Measurements from ENCODE around the gene B4GALT4. TPM values are rescaled to one million over a fixed set of nuclear protein-coding genes. Genes with fewer than 3 reads are reported as not detected.
A peak's percentile ranks its signal among the peaks of the same experiment; 100 is the strongest.
"Not testable (repeated sequence)": the region's sequence is repeated elsewhere in the genome, so short reads cannot be mapped to it uniquely, and the experiment has no call there.

Gene B4GALT4
- total RNA-seq, result 12.0 TPM
- long read RNA-seq, transcript B4GALT4-202 (8 exons, 2,459 nt), result major isoform, 5 of 15 reads
- long read RNA-seq, partial matches to known transcripts, result 1 of 15 reads
- long read RNA-seq, other reads (novel, unspliced or antisense), result 5 of 15 reads

- ATAC-seq, result peak; percentile 97
- DNase-seq (ENCODE audit: missing footprints), result peak; percentile 96
- intact Hi-C loops (cut with DNase I), result loop anchor here (1.0 kb wide), 1 partner anchor 96 kb away; no protein-coding TSS in a partner anchor
These were observed at the start of gene B4GALT4 for GRCh38 chr3:119240591-119241434. Gene B4GALT4 (minus strand): TSS chr3:119240878. CDS start chr3:119230099, 10,779 bp downstream.

GRCh38 chr3:119289404-119289770 is 48.7 kb upstream of the B4GALT4 start:
- intact Hi-C loops (cut with DNase I), result no loop called here
- no peak for DNase-seq (ENCODE audit: missing footprints)
- no peak for ATAC-seq

- DNase-seq (ENCODE audit: missing footprints), result no peak
- intact Hi-C loops (cut with DNase I), result no loop called here
- ATAC-seq, result no peak
These were observed 48.2 kb upstream of the B4GALT4 start for GRCh38 chr3:119288669-119289403.

- DNase-seq (ENCODE audit: missing footprints) (no peak), ATAC-seq (no peak)
- intact Hi-C loops (cut with DNase I), result loop anchor here (1.0 to 10.0 kb wide), 4 partner anchors 14 to 395 kb away; partner anchors contain the start of genes COX17 and POGLUT1
These were observed 39.0 kb upstream of the B4GALT4 start for GRCh38 chr3:119279584-119280243.

GRCh38 chr3:119279101-119279554 is 38.5 kb upstream of the B4GALT4 start:
- peak; percentile 83 for ATAC-seq
- DNase-seq (ENCODE audit: missing footprints), result peak; percentile 79
- intact Hi-C loops (cut with DNase I), result loop anchor here (1.0 to 10.0 kb wide), 4 partner anchors 14 to 396 kb away; partner anchors contain the start of genes COX17 and POGLUT1

- ATAC-seq (no peak), DNase-seq (ENCODE audit: missing footprints) (no peak)
- intact Hi-C loops (cut with DNase I), result loop anchor here (5.0 to 10.0 kb wide), 3 partner anchors 81 to 398 kb away; partner anchors contain the start of genes COX17 and POGLUT1
These were observed 36.0 kb upstream of the B4GALT4 start for GRCh38 chr3:119276680-119277079.

GRCh38 chr3:119270212-119270611 is 29.5 kb upstream of the B4GALT4 start:
- intact Hi-C loops (cut with DNase I), result loop anchor here (10.0 kb wide), 1 partner anchor 405 kb away; the partner anchor contains the start of gene COX17
- DNase-seq (ENCODE audit: missing footprints); ATAC-seq: not testable (repeated sequence)

GRCh38 chr3:119261055-119261454 is 20.4 kb upstream of the B4GALT4 start:
- intact Hi-C loops (cut with DNase I), result no loop called here
- ATAC-seq (no peak), DNase-seq (ENCODE audit: missing footprints) (no peak)

GRCh38 chr3:119259821-119260220 is 19.1 kb upstream of the B4GALT4 start:
- DNase-seq (ENCODE audit: missing footprints), result no peak
- no peak for ATAC-seq
- intact Hi-C loops (cut with DNase I), result no loop called here

- intact Hi-C loops (cut with DNase I), result no loop called here
- DNase-seq (ENCODE audit: missing footprints) (no peak), ATAC-seq (peak; percentile 49)
These were observed 18.2 kb upstream of the B4GALT4 start for GRCh38 chr3:119258915-119259314.

GRCh38 chr3:119257654-119258410 is 17.2 kb upstream of the B4GALT4 start:
- ATAC-seq, result peak; percentile 87
- DNase-seq (ENCODE audit: missing footprints), result no peak
- intact Hi-C loops (cut with DNase I), result no loop called here

- DNase-seq (ENCODE audit: missing footprints) (no peak), ATAC-seq (no peak)
- intact Hi-C loops (cut with DNase I), result no loop called here
These were observed 16.4 kb upstream of the B4GALT4 start for GRCh38 chr3:119257111-119257510.

- DNase-seq (ENCODE audit: missing footprints), result no peak
- intact Hi-C loops (cut with DNase I), result no loop called here
- no peak for ATAC-seq
These were observed 14.5 kb upstream of the B4GALT4 start for GRCh38 chr3:119255214-119255613.

GRCh38 chr3:119245778-119246177 is 5.1 kb upstream of the B4GALT4 start:
- ATAC-seq (no peak), DNase-seq (ENCODE audit: missing footprints) (peak; percentile 75)
- intact Hi-C loops (cut with DNase I), result no loop called here

GRCh38 chr3:119243712-119244111 is 3.0 kb upstream of the B4GALT4 start:
- ATAC-seq (no peak), DNase-seq (ENCODE audit: missing footprints) (no peak)
- intact Hi-C loops (cut with DNase I), result no loop called here

- intact Hi-C loops (cut with DNase I); ATAC-seq; DNase-seq (ENCODE audit: missing footprints): not testable (repeated sequence)
These were observed 2.4 kb upstream of the B4GALT4 start for GRCh38 chr3:119243058-119243529.

- intact Hi-C loops (cut with DNase I); ATAC-seq; DNase-seq (ENCODE audit: missing footprints): not testable (repeated sequence)
These were observed 1.8 kb upstream of the B4GALT4 start for GRCh38 chr3:119242387-119243057.

All from Right ventricle myocardium inferior (tissue), 1 donor.